GM23248 (cell line): Measurements from ENCODE around the gene PNKP. TPM values are rescaled to one million over a fixed set of nuclear protein-coding genes. Genes with fewer than 3 reads are reported as not detected.

Source experiments
- DNase-seq: peaks from one replicate; pipeline ENCODE4 v3.0.0-alpha.2; 2015
- H2AFZ ChIP-seq: fragments of 200-600 bp; sonication (generic); 2 replicates; pipeline ENCODE4 v1.6.1; 2016; ENCODE audit warnings: antibody characterized with exemption
- H3F3A ChIP-seq: fragments of 200-600 bp; sonication (generic); 2 replicates; pipeline ENCODE4 v1.6.1; 2016; ENCODE audit warnings: mild to moderate bottlenecking, antibody characterized with exemption, mixed run types; ENCODE audit not compliant: insufficient read depth
- H3K27ac ChIP-seq: fragments of 200-600 bp; sonication (generic); 2 replicates; pipeline ENCODE4 v1.5.1; 2016; ENCODE audit warnings: mild to moderate bottlenecking
- H3K27me3 ChIP-seq: fragments of 200-600 bp; sonication (generic); replicated peaks from 2 replicates; pipeline ENCODE4 v1.6.1; 2016; ENCODE audit warnings: mild to moderate bottlenecking; ENCODE audit not compliant: insufficient read depth
- H3K36me3 ChIP-seq: fragments of 200-600 bp; sonication (generic); 2 replicates; pipeline ENCODE4 v1.6.1; 2016; ENCODE audit warnings: low read depth, mild to moderate bottlenecking
- H3K4me1 ChIP-seq: fragments of 200-600 bp; sonication (generic); 2 replicates; pipeline ENCODE4 v1.6.1; 2016; ENCODE audit warnings: mild to moderate bottlenecking; ENCODE audit not compliant: insufficient read depth
- H3K4me2 ChIP-seq: fragments of 200-600 bp; sonication (generic); one replicate; pipeline ENCODE4 v1.6.1; 2016; ENCODE audit warnings: mild to moderate bottlenecking; ENCODE audit not compliant: unreplicated experiment
- H3K4me3 ChIP-seq: fragments of 200-600 bp; sonication (generic); 2 replicates; pipeline ENCODE4 v1.5.1; 2016; ENCODE audit warnings: mild to moderate bottlenecking
- H3K79me2 ChIP-seq: fragments of 200-600 bp; sonication (generic); 2 replicates; pipeline ENCODE4 v1.6.1; 2016; ENCODE audit warnings: mild to moderate bottlenecking; ENCODE audit not compliant: insufficient read depth
- H3K9ac ChIP-seq: fragments of 200-600 bp; sonication (generic); 2 replicates; pipeline ENCODE4 v1.6.1; 2016; ENCODE audit warnings: mild to moderate bottlenecking
- H3K9me2 ChIP-seq: fragments of 200-600 bp; sonication (generic); 2 replicates; pipeline ENCODE4 v1.6.1; 2016; ENCODE audit warnings: mixed run types, mild to moderate bottlenecking, moderate library complexity; ENCODE audit not compliant: insufficient read depth
- H3K9me3 ChIP-seq: fragments of 200-600 bp; sonication (generic); one replicate; pipeline ENCODE4 v1.6.1; 2017; ENCODE audit warnings: low read depth
- H4K20me1 ChIP-seq: fragments of 200-600 bp; sonication (generic); 2 replicates; pipeline ENCODE4 v1.6.0; 2016; ENCODE audit not compliant: insufficient read depth
- EZH2 ChIP-seq: fragments of 200-600 bp; sonication (generic); IDR thresholded peaks from 2 replicates; pipeline ENCODE4 v1.6.1; 2018; ENCODE audit warnings: antibody characterized with exemption, mild to moderate bottlenecking; ENCODE audit not compliant: insufficient read depth, poor library complexity, severe bottlenecking
- EZH2phosphoT487 ChIP-seq: fragments of 200-600 bp; sonication (generic); IDR thresholded peaks from 2 replicates; pipeline ENCODE4 v1.6.1; 2018; ENCODE audit warnings: antibody characterized with exemption, moderate library complexity, mild to moderate bottlenecking, low read depth; ENCODE audit not compliant: insufficient read depth
- WGBS, 2 experiments: methylation state at CpG; one replicate each; pipeline ENCODE4 v1.1.6; 2015 to 2017; ENCODE audit warnings: low lambda C conversion rate in 2 of 2, low coverage in 1 of 2; ENCODE audit errors: missing lambda C conversion rate in 2 of 2; 5-methylcytosine and 5-hydroxymethylcytosine counted together
- in situ Hi-C: fragments of 300-500 bp; cut with MboI; formaldehyde crosslinking; loops from 2 replicates; pipeline ENCODE4 v1.15.0; 2020
- microRNA-seq: library from miRNA; unstranded; fragments of <30 nt; microRNA quantifications from one replicate; pipeline ENCODE4, GENCODE V29; 2016; ENCODE audit warnings: borderline number of aligned reads
- polyA plus RNA-seq: library from polyadenylated mRNA; unstranded; fragments of >200 nt; fragmentation: Nextera tagmentation; extraction: Ambion mirVana; gene quantifications from 2 replicates; pipeline ENCODE4 v1.2.1, GENCODE V29; 2016
- small RNA-seq: library from RNA; depleted of rRNA; stranded (forward); fragments of <200 nt; gene quantifications from one replicate; pipeline ENCODE3, GENCODE V24; 2014; ENCODE audit warnings: low read depth, low replicate concordance
- total RNA-seq: library from RNA; depleted of rRNA; stranded (reverse); fragments of >200 nt; shearing (Covaris generic); gene quantifications from 2 replicates; pipeline ENCODE4 v1.2.3, GENCODE V29; 2014; rRNA removed

Gene PNKP
- total and polyA plus RNA-seq, 2 experiments from 2014 or later, result 31.5 to 42.2 TPM

DNA sequence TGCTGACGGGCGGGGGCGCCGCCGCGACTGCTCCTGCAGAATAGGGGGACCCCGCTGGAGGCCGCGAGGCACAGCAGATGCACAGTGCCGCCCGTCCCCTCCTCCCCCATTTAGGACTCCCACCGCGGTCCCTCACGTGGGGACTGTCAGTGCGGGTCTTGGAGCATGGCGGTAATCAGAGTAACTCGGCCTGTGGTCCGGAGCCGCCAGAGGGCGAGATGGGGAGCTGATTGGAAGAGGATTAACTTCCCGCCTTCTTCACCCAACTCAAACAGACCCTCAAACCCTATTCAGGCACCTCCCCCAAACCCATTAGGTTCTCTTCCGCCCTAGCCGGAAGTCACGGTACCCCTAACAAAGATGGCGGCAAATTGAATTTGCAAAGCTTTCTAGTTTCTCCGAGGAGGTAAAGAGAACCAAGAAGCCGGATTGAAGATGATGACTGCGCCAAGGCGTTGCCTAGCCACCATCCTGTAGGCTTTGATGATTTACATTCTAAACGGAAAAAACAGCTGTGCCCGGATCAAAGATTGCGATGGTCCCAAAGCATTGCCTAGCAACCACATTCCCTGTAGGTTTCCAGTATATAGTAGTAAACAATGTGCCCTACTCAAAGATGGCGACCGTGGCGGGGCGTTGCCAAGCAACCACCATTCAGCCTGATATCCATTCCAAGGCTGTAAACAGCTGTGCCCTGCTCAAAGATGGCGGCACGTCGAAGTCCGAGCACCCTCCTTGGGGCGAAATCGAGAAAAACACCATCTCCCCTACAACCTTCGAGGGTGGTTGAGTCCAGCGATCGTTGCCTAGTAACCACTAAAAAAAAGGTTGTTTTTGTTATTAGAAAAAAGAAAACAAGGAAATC lies 54.1 kb downstream of the PNKP start, which contains the start of gene FUZ:
Gene FUZ (minus strand): TSS at position 296 of the 865 bp plus-strand sequence. CDS start 186 bp downstream, at position 110.
- TF ChIP-seq EZH2phosphoT487, result no peak
- no peak for TF ChIP-seq EZH2
- Histone ChIP-seq H3K9ac (peak within 1 kb of the TSS; percentile 84), H3K9me3 (no peaks in the 10 kb centered on the region), H4K20me1 (no peaks in the 10 kb centered on the region), H3K36me3 (no peaks in the 10 kb centered on the region), H3K27ac (peak within 1 kb of the TSS; percentile 83), H3K9me2 (no peaks in the 10 kb centered on the region), H3K27me3 (no peaks in the 10 kb centered on the region), H3K4me2 (peak within 1 kb of the TSS; percentile 84), H3K4me3 (peak within 1 kb of the TSS; percentile 76), H2AFZ (peak within 1 kb of the TSS; percentile 73), H3K79me2 (peaks cover under 1% of the 10 kb centered on the region; the same call in 1 of the 2 replicates), H3F3A (peaks cover 5% of the 10 kb centered on the region; the same call in 1 of the 2 replicates), H3K4me1 (peaks cover 14% of the 10 kb centered on the region)
- WGBS, 2 experiments, result 0 to 2% methylated on average over 45 of the region's 45 CpGs
- DNase-seq, result peak; percentile 99
- in situ Hi-C loops, result no loop called here

- DNase-seq, result no peak
- peak overlapping the region; percentile 73 for H2AFZ ChIP-seq
- H3F3A ChIP-seq, result peaks cover 11% of the 10 kb centered on the region; the same call in 1 of the 2 replicates
- H3K4me3 ChIP-seq, result peak overlapping the region; percentile 76
- peak overlapping the region; percentile 84 for H3K9ac ChIP-seq
- H3K27ac ChIP-seq, result peak overlapping the region; percentile 83
- H3K27me3 ChIP-seq, result no peaks in the 10 kb centered on the region
- no peaks in the 10 kb centered on the region for H3K9me3 ChIP-seq
- in situ Hi-C loops, result no loop called here
- 26 to 28% methylated on average over 11 of the region's 11 CpGs for WGBS, 2 experiments
- H3K4me2 ChIP-seq, result peak overlapping the region; percentile 84
- 0 out of 2 replicates have a peak, but pooled peaks cover 2% of the 10 kb centered on the region for H3K36me3 ChIP-seq
- H3K9me2 ChIP-seq, result no peaks in the 10 kb centered on the region
- H3K4me1 ChIP-seq, result peaks cover 14% of the 10 kb centered on the region
- no peaks in the 10 kb centered on the region for H4K20me1 ChIP-seq
- no peak for TF ChIP-seq EZH2
- TF ChIP-seq EZH2phosphoT487, result no peak
- H3K79me2 ChIP-seq, result no peaks in the 10 kb centered on the region
Observed at GRCh38 chr19:49812452-49812996, 54.9 kb downstream of the PNKP start.

DNA sequence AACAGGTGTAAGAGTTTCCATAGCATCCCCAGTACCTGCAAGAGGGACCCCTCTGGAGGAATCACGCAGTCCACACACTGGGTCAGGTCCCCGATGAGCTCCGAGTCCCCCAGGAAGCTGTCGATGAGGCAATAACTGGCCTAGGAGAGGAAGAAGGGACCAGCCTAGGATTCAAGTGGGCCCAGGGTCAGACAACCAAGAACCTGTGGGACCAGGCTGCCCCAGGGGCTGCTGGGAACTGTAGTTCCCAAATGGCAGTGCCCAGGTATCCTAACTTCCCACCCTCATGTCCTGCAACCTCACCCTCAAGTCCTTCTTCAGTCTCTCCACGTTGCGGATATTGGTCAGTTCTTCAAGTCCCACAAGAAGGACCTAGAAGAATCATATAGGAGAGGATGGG lies 56.0 kb downstream of the PNKP start:
- no peaks in the 10 kb centered on the region for H4K20me1 ChIP-seq
- TF ChIP-seq EZH2 (no peak), EZH2phosphoT487 (no peak)
- H3K27ac ChIP-seq, result no peak overlapping the region
- 98% methylated on average over 6 of the region's 6 CpGs for WGBS, 2 experiments
- H3K9ac ChIP-seq, result no peak overlapping the region
- DNase-seq, result no peak
- in situ Hi-C loops, result no loop called here
- H3K9me2 ChIP-seq, result no peaks in the 10 kb centered on the region
- no peak overlapping the region for H3K4me2 ChIP-seq
- H3K4me3 ChIP-seq, result no peak overlapping the region
- H2AFZ ChIP-seq, result no peak overlapping the region
- H3K36me3 ChIP-seq, result 0 out of 2 replicates have a peak, but pooled peaks cover 4% of the 10 kb centered on the region
- H3K4me1 ChIP-seq, result peaks cover 14% of the 10 kb centered on the region
- no peaks in the 10 kb centered on the region for H3K9me3 ChIP-seq
- no peaks in the 10 kb centered on the region for H3K79me2 ChIP-seq
- no peaks in the 10 kb centered on the region for H3K27me3 ChIP-seq
- H3F3A ChIP-seq, result peaks cover 11% of the 10 kb centered on the region; the same call in 1 of the 2 replicates

Small RNA genes within 50 kb of the gene (microRNA-seq; reads per million reads assigned to microRNA genes)
- gene MIR4749 (2.6 reads per million), gene MIR4750 (2.6 reads per million), gene MIR6800 (not detected)

Small RNA genes within 50 kb of the gene (small RNA-seq; reads per million reads assigned to genes)
- not detected for gene MIR4749

Other genes with a start within 250 kb of the PNKP start
- gene RRAS, start 227.4 kb downstream of the PNKP start, total RNA-seq, result 61.0 and 116 TPM in 2 replicates
- gene RRAS, start 227.4 kb downstream of the PNKP start, polyA plus RNA-seq, result 337 and 347 TPM in 2 replicates
- gene SCAF1, start 225.4 kb downstream of the PNKP start, total RNA-seq, result 18.6 and 28.7 TPM in 2 replicates
- gene SCAF1, start 225.4 kb downstream of the PNKP start, polyA plus RNA-seq, result 8.4 and 8.5 TPM in 2 replicates
- 50.0 and 55.6 TPM in 2 replicates for gene IRF3, start 201.7 kb downstream of the PNKP start, total RNA-seq
- 28.6 and 28.8 TPM in 2 replicates for gene IRF3, start 201.7 kb downstream of the PNKP start, polyA plus RNA-seq
- gene BCL2L12, start 201.6 kb downstream of the PNKP start, total RNA-seq, result 4.3 and 9.5 TPM in 2 replicates
- gene BCL2L12, start 201.6 kb downstream of the PNKP start, polyA plus RNA-seq, result 16.6 and 16.7 TPM in 2 replicates
- gene PRMT1, start 190.3 kb downstream of the PNKP start, total RNA-seq, result 192 and 225 TPM in 2 replicates
- 164 and 173 TPM in 2 replicates for gene PRMT1, start 190.3 kb downstream of the PNKP start, polyA plus RNA-seq
- gene ADM5, start 178.0 kb downstream of the PNKP start, total RNA-seq, result 0.25 TPM in 1 of 2 replicates, not detected in the other
- gene ADM5, start 178.0 kb downstream of the PNKP start, polyA plus RNA-seq, result 0.10 TPM in 1 of 2 replicates, not detected in the other
- 11.7 and 16.6 TPM in 2 replicates for gene CPT1C, start 176.5 kb downstream of the PNKP start, total RNA-seq
- 14.3 and 16.8 TPM in 2 replicates for gene CPT1C, start 176.5 kb downstream of the PNKP start, polyA plus RNA-seq
- 0.38 and 2.1 TPM in 2 replicates for gene TSKS, start 104.3 kb downstream of the PNKP start, total RNA-seq
- gene TSKS, start 104.3 kb downstream of the PNKP start, polyA plus RNA-seq, result 0.31 and 0.93 TPM in 2 replicates
- gene AP2A1, start 100.6 kb downstream of the PNKP start, total RNA-seq, result 118 and 124 TPM in 2 replicates
- 64.2 and 64.9 TPM in 2 replicates for gene AP2A1, start 100.6 kb downstream of the PNKP start, polyA plus RNA-seq
- 17.7 and 21.1 TPM in 2 replicates for gene FUZ, start 54.3 kb downstream of the PNKP start, total RNA-seq
- gene FUZ, start 54.3 kb downstream of the PNKP start, polyA plus RNA-seq, result 11.7 and 15.1 TPM in 2 replicates
- gene MED25, start 49.3 kb downstream of the PNKP start, total RNA-seq, result 21.8 and 24.2 TPM in 2 replicates
- gene MED25, start 49.3 kb downstream of the PNKP start, polyA plus RNA-seq, result 17.4 and 21.9 TPM in 2 replicates
- gene PTOV1, start 16.4 kb downstream of the PNKP start, total RNA-seq, result 53.1 and 88.0 TPM in 2 replicates
- gene PTOV1, start 16.4 kb downstream of the PNKP start, polyA plus RNA-seq, result 88.9 and 91.7 TPM in 2 replicates
- gene AKT1S1, start 9.8 kb upstream of the PNKP start, total RNA-seq, result 11.6 and 17.3 TPM in 2 replicates
- 60.4 and 65.2 TPM in 2 replicates for gene AKT1S1, start 9.8 kb upstream of the PNKP start, polyA plus RNA-seq
- gene TBC1D17, start 10.1 kb upstream of the PNKP start, total RNA-seq, result 6.3 and 6.6 TPM in 2 replicates
- 32.4 and 33.0 TPM in 2 replicates for gene TBC1D17, start 10.1 kb upstream of the PNKP start, polyA plus RNA-seq
- gene IL4I1, start 29.3 kb upstream of the PNKP start, total RNA-seq, result not detected in 2 replicates
- 0.66 and 0.91 TPM in 2 replicates for gene IL4I1, start 29.3 kb upstream of the PNKP start, polyA plus RNA-seq
- 8.9 and 19.1 TPM in 2 replicates for gene ATF5, start 61.6 kb upstream of the PNKP start, total RNA-seq
- 8.0 and 8.9 TPM in 2 replicates for gene ATF5, start 61.6 kb upstream of the PNKP start, polyA plus RNA-seq
- 35.1 and 41.6 TPM in 2 replicates for gene NUP62, start 61.9 kb upstream of the PNKP start, total RNA-seq
- gene NUP62, start 61.9 kb upstream of the PNKP start, polyA plus RNA-seq, result 38.4 and 38.5 TPM in 2 replicates
- not detected in 2 replicates for gene SIGLEC11, start 93.6 kb upstream of the PNKP start, total RNA-seq
- gene SIGLEC11, start 93.6 kb upstream of the PNKP start, polyA plus RNA-seq, result not detected in 2 replicates
- gene VRK3, start 157.8 kb upstream of the PNKP start, total RNA-seq, result 25.4 and 45.6 TPM in 2 replicates
- 30.8 and 32.2 TPM in 2 replicates for gene VRK3, start 157.8 kb upstream of the PNKP start, polyA plus RNA-seq
- 6.6 and 12.5 TPM in 2 replicates for gene ZNF473, start 158.4 kb upstream of the PNKP start, total RNA-seq
- 4.5 and 5.0 TPM in 2 replicates for gene ZNF473, start 158.4 kb upstream of the PNKP start, polyA plus RNA-seq